H1 (cell line): ENCODE data around the gene BACE2. TPM values are rescaled to one million over a fixed set of nuclear protein-coding genes. Genes with fewer than 3 reads are reported as not detected.

Experiments
- ASH2L ChIP-seq: fragments of 200-600, 300-600 bp; sonication (generic); IDR thresholded peaks from one replicate; pipeline ENCODE4 v1.7.1; 2017; ENCODE audit warnings: low read length
- ATF2 ChIP-seq: IDR thresholded peaks from 2 replicates; pipeline ENCODE4 v1.6.1; 2012; ENCODE audit warnings: low read length, inconsistent platforms
- BACH1 ChIP-seq: IDR thresholded peaks from 2 replicates; pipeline ENCODE4 v1.6.1; 2012; ENCODE audit warnings: low read length, improper control_type of control experiment
- BRCA1 ChIP-seq: IDR thresholded peaks from 2 replicates; pipeline ENCODE4 v1.6.1; 2012; ENCODE audit warnings: low read depth, low read length, improper control_type of control experiment
- CHD1 ChIP-seq: IDR thresholded peaks from 2 replicates; pipeline ENCODE4 v1.6.1; 2012; ENCODE audit warnings: low read depth, low read length, improper control_type of control experiment
- CHD2 ChIP-seq: IDR thresholded peaks from 2 replicates; pipeline ENCODE4 v1.6.1; 2012; ENCODE audit warnings: low read length, improper control_type of control experiment
- CREB1 ChIP-seq: IDR thresholded peaks from 2 replicates; pipeline ENCODE4 v1.6.1; 2012; ENCODE audit warnings: inconsistent platforms
- EGR1 ChIP-seq: IDR thresholded peaks from 2 replicates; pipeline ENCODE4 v1.6.1; 2011; ENCODE audit warnings: low read depth, low read length, borderline replicate concordance
- HDAC2 ChIP-seq, 2 experiments: fragments of 300-600 bp in 1 of 2; sonication (generic) in 1 of 2; IDR thresholded peaks; 2 replicates each; pipeline ENCODE4 v1.6.1; 2011 to 2012; ENCODE audit warnings: low read depth in 2 of 2, low read length in 2 of 2, mild to moderate bottlenecking in 2 of 2, moderate library complexity in 2 of 2, borderline replicate concordance in 1 of 2, inconsistent platforms in 1 of 2
- HDAC6 ChIP-seq: IDR thresholded peaks from one replicate; pipeline ENCODE4 v1.7.1; 2012; ENCODE audit warnings: low read depth, mild to moderate bottlenecking, inconsistent platforms, low read length, moderate library complexity
- KDM1A ChIP-seq: fragments of 200-600, 300-600 bp; sonication (generic); IDR thresholded peaks from 2 replicates; pipeline ENCODE4 v1.7.1; 2016; ENCODE audit warnings: mild to moderate bottlenecking, low read length, borderline replicate concordance
- MAFK ChIP-seq: IDR thresholded peaks from 2 replicates; pipeline ENCODE4 v1.6.1; 2012; ENCODE audit warnings: low read depth, mild to moderate bottlenecking, improper control_type of control experiment, low read length
- MAX ChIP-seq: IDR thresholded peaks from 2 replicates; pipeline ENCODE4 v1.6.1; 2012; ENCODE audit warnings: inconsistent platforms
- PHF8 ChIP-seq: fragments of 200-600 bp; sonication (generic); conservative IDR thresholded peaks from 2 replicates; pipeline ENCODE4 v1.7.1; 2012; ENCODE audit warnings: low read depth, mild to moderate bottlenecking, inconsistent platforms, low read length, moderate library complexity
- POLR2A ChIP-seq, 2 experiments: IDR thresholded peaks; 1 replicate in 1 of 2; 2 replicates in 1 of 2; pipeline ENCODE4 v1.6.1; 2011; ENCODE audit warnings: low read depth in 2 of 2, low read length in 2 of 2, mild to moderate bottlenecking in 2 of 2; ENCODE audit errors: control extremely low read depth in 1 of 2
- POLR2AphosphoS5 ChIP-seq: IDR thresholded peaks from 2 replicates; pipeline ENCODE4 v1.6.1; 2011; ENCODE audit warnings: low read depth, low read length
- SAP30 ChIP-seq: fragments of 300-600 bp; sonication (generic); IDR thresholded peaks from 2 replicates; pipeline ENCODE4 v1.7.1; 2012; ENCODE audit warnings: low read length, moderate library complexity, mild to moderate bottlenecking, inconsistent platforms; ENCODE audit not compliant: insufficient read depth, insufficient replicate concordance
- SIRT6 ChIP-seq: IDR thresholded peaks from one replicate; pipeline ENCODE4 v1.7.1; 2012; ENCODE audit warnings: low read length, inconsistent platforms
- SP1 ChIP-seq: IDR thresholded peaks from 2 replicates; pipeline ENCODE4 v1.6.1; 2011; ENCODE audit warnings: low read depth, low read length
- SUZ12 ChIP-seq: fragments of 200-600 bp; sonication (generic); IDR thresholded peaks from 2 replicates; pipeline ENCODE4 v1.6.1; 2012; ENCODE audit warnings: mild to moderate bottlenecking, inconsistent platforms, low read length, moderate library complexity, mixed read lengths
- TAF1 ChIP-seq: IDR thresholded peaks from 2 replicates; pipeline ENCODE4 v1.6.1; 2011; ENCODE audit warnings: mild to moderate bottlenecking, low read depth, low read length
- USF2 ChIP-seq: IDR thresholded peaks from 2 replicates; pipeline ENCODE4 v1.6.1; 2011; ENCODE audit warnings: low read length, improper control_type of control experiment
- polyA plus RNA-seq, 7 experiments: library from polyadenylated mRNA; depleted of rRNA in 3 of 7; stranded (reverse) in 5 of 7; unstranded in 2 of 7; fragments of >200 nt in 5 of 7; fragments of 200-250 nt in 2 of 7; gene quantifications; 1 replicate in 5 of 7; 2 replicates in 1 of 7; 4 replicates in 1 of 7; pipeline versions ENCODE4 v1.2.1 to v1.2.3, GENCODE V29; 2011 to 2013; ENCODE audit warnings: missing spikeins in 2 of 7, mixed read lengths in 2 of 7
- total RNA-seq: library from RNA; stranded (reverse); fragmentation: NEBNext Ultra II Directional; extraction: Animal tissue kit (Norgen Biotek cat#: 25700); gene quantifications from 2 replicates; pipeline ENCODE4 v1.2.1, GENCODE V29; 2021

Gene BACE2
- total and polyA plus RNA-seq, 2 of the 8 experiments (the other 6 are each of a cell fraction or from before 2014, with no cell fraction given) = 8.1 to 10.9 TPM

GRCh38 chr21:41316200-41317062, 148.5 kb downstream of the BACE2 start, which contains the start of gene FAM3B (continued):
- no peak for TF ChIP-seq KDM1A
- TF ChIP-seq ASH2L = peak; percentile 67
- peak in 1 of 2 experiments; percentile 0; a peak in 1 of 4 replicates for TF ChIP-seq HDAC2 (IDR thresholded peaks at IDR 0.05; ENCODE audit: borderline replicate concordance in 1 of 2, low read depth in 2 of 2, low read length in 2 of 2)
- TF ChIP-seq PHF8 = no peak
- TF ChIP-seq CHD1 = no peak
- 0 out of 2 replicates have a peak, but pooled peaks have one; percentile 12 for TF ChIP-seq CREB1
- peak; percentile 55; the same call in 1 of the 2 replicates for TF ChIP-seq EGR1
- TF ChIP-seq TAF1 = no peak
- no peak for TF ChIP-seq SIRT6
- no peak for TF ChIP-seq ATF2
- 0 out of 2 replicates have a peak, but pooled peaks have one; percentile 30 for TF ChIP-seq SUZ12
- TF ChIP-seq CHD2 = no peak
- no peak for TF ChIP-seq USF2
- no peak for TF ChIP-seq HDAC6
- no peak for TF ChIP-seq POLR2AphosphoS5
- TF ChIP-seq BRCA1 = no peak
- TF ChIP-seq MAFK = no peak
- TF ChIP-seq SAP30 = no peak
- peak; percentile 36; the same call in 1 of the 2 replicates for TF ChIP-seq MAX
- no peak for TF ChIP-seq POLR2A (IDR thresholded peaks at IDR 0.05; ENCODE audit: control extremely low read depth in 1 of 2, low read depth in 2 of 2, low read length in 2 of 2)
- no peak for TF ChIP-seq BACH1
- no peak for TF ChIP-seq SP1
